Measurements from ENCODE around the gene GP2.

GP2 gene

DNA sequence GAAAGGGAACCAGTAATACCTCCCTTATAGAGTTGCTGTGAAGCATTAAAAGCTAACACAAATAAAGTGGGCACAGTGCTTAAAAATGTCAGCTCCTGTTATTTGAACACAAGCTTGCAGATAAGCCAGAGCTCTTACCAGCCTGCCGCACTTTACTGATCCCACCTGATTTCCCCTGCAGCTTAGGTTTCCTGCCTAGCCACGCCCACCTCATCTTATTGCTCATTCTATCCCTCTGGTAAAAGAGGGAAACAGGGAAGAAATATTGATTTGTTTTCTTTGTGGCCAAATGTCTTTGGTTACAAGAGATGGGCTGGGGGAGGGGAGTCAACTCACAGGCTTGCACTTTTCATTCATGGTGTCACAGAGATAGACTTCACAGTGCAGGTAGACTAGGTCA lies 9.6 kb upstream of the GP2 start:
- TF ChIP-seq, protein P1, sequence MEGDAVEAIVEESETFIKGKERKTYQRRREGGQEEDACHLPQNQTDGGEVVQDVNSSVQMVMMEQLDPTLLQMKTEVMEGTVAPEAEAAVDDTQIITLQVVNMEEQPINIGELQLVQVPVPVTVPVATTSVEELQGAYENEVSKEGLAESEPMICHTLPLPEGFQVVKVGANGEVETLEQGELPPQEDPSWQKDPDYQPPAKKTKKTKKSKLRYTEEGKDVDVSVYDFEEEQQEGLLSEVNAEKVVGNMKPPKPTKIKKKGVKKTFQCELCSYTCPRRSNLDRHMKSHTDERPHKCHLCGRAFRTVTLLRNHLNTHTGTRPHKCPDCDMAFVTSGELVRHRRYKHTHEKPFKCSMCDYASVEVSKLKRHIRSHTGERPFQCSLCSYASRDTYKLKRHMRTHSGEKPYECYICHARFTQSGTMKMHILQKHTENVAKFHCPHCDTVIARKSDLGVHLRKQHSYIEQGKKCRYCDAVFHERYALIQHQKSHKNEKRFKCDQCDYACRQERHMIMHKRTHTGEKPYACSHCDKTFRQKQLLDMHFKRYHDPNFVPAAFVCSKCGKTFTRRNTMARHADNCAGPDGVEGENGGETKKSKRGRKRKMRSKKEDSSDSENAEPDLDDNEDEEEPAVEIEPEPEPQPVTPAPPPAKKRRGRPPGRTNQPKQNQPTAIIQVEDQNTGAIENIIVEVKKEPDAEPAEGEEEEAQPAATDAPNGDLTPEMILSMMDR (IDR thresholded peaks at IDR 0.05; ENCODE audit: low read depth, low read length) = no peak
- DNase-seq (ENCODE audit: extremely low read depth, low read depth) = no peak

DNA sequence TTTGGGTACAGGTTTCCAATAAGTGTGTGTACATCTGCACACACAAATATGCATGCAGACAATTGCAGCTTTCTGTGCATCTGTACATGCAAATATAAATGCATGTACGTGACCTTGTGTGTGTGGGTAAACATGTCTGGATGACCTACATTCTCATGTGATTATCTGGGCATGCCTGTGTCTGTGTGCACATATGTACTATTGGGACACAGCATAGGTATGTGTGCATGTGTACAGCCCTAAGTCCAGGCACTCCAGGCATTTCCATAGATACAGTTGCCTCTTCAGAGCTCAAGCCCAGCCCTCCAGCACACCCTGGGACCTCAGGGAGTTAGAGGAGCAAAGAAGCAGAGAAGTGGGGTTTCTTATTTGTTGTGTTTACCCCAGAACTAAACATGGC lies 7.1 kb upstream of the GP2 start:
- DNase-seq (ENCODE audit: extremely low read depth, low read depth) = no peak

DNA sequence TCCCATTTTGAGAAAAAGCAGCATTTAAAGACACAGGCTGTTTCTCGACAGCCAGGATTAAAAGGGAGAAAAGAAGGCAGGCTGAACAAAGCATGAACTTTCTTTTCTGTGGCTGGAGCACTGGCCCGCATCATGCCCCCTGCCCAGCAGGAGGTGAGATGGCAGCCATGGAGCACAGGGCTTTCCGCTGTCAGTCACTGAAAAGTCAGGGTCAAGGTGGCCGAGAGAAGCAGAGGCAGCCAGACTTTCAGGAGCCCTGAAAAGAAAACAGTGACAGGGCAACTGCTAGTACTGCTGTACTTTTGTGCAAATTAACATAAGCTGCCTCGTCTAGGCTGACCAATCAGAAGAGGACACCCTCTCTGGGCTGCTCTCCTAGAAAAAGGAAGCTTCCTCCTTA lies 5.8 kb upstream of the GP2 start:
- no peak for DNase-seq (ENCODE audit: extremely low read depth, low read depth)
- TF ChIP-seq, protein P1 (IDR thresholded peaks at IDR 0.05; ENCODE audit: low read depth, low read length) = no peak

More for the DNA sequence above, 7.1 kb upstream of the GP2 start:
- TF ChIP-seq, protein P1 (IDR thresholded peaks at IDR 0.05; ENCODE audit: low read depth, low read length) = no peak

DNA sequence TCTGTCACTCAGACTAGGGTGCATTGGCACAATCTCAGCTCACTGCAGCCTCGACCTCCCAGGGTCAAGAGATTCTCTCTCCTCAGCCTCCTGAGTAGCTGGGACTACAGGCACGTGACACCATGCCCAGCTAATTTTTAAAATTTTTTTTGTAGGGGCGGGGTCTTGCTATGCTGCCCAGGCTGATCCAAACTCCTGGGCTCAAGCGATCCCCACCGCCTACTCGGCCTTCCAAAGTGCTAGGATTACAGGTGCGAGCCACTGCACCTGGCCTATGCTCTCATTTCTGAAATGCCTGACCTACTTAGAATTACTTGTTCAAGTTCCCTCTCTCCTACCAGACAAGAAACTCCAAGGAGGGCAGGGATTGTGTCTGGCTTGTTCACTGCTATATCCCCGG lies 5.1 kb upstream of the GP2 start:
- TF ChIP-seq, protein P1 (IDR thresholded peaks at IDR 0.05; ENCODE audit: low read depth, low read length) = no peak
- no peak for DNase-seq (ENCODE audit: extremely low read depth, low read depth)

DNA sequence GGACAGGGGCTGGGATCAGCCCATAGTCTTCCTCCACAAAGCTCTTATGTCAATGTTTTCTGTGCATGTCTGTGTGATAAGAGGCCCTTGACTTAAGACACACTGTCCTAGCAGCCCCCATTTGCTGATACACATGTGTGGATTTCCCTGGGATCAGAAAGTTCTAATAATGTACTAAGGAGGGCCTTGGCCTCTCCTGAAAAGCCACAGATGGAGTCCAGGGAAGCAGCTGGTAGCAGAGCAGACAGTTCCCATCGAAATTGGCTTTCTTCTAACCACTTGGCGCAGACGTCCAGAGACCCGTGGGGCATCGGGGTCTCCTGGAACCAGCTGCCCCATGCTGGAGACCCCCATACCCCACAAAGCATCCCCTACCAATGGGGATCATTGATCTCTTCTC lies 4.3 kb upstream of the GP2 start:
- DNase-seq (ENCODE audit: extremely low read depth, low read depth) = no peak
- TF ChIP-seq, protein P1 (IDR thresholded peaks at IDR 0.05; ENCODE audit: low read depth, low read length) = no peak

DNA sequence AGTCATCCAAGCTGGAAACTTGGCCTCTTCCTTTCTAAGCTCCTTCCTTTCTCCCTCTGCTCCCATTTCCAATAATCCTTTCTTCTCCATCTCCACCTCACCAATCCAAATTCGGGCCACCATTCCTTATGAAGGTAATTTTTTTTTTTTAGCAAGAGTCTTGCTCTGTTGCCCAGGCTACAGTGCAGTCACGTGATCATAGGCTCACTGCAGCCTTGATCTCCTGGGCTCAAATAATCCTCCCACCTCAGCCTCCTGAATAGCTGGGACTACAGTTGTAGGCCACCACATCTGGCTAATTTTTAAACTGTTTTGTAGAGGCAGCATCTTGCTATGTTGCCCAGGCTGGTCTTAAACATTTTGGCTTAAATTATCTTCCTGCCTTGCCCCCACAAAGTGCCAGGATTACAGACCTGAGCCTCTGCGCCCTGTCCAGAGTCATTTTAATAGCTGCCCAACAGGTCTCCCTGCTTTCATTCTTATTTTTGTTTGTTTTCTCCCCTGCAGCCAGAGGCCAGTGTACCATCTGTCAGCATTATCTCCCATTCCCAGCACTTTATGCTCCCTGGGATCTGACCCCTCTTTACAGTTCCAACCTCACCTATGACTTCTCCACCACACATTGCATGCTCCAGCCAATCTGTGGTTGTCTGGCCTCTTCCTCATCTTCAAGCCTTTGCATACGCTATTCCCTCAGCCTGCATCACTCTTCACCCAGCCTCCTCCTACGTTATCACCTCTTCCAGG lies 2.3 kb upstream of the GP2 start:
- no peak for DNase-seq (ENCODE audit: extremely low read depth, low read depth)
- TF ChIP-seq, protein P1 (IDR thresholded peaks at IDR 0.05; ENCODE audit: low read depth, low read length) = no peak

DNA sequence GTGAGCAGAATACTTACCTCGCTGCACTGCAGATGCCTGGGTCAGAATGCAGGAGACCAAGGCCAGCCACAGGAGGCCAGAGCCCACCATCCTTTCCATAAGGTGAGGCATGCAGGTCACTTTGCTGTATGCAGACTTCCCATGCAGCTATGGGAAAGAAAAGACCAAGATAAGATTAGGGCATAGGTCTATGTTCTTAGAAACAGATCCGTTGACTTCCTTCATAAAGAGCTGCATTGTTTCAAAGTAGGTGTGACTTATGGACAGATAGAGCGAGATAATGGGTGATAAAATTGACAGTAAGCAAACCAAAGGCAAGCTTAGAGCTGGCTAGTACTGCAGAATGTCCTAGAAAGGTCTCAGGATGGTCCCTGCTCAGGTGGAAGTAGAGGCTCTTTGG lies 992 bp downstream of the GP2 start:
- TF ChIP-seq, protein P1 (IDR thresholded peaks at IDR 0.05; ENCODE audit: low read depth, low read length) = no peak
- DNase-seq (ENCODE audit: extremely low read depth, low read depth) = no peak

Measured in AG09319 (cell line).